GM18867 (cell line): ENCODE results near the gene LMTK2.

Source experiments
- ATAC-seq: cut with Tn5 transposase; IDR thresholded peaks from one replicate; pipeline ENCODE4 v1.9.1; 2021; ENCODE audit warnings: mild to moderate bottlenecking, moderate library complexity; ENCODE audit not compliant: unreplicated experiment

Gene LMTK2

GRCh38 chr7:98106647-98107312, at the start of gene LMTK2:
Gene LMTK2 (plus strand): TSS chr7:98106862. CDS start chr7:98107178, 316 bp downstream.
- ATAC-seq = peak; percentile 100

GRCh38 chr7:98057157-98057556, 49.5 kb upstream of the LMTK2 start:
- ATAC-seq = no peak

- no peak for ATAC-seq
Measured at GRCh38 chr7:98058186-98058585, 48.5 kb upstream of the LMTK2 start.

GRCh38 chr7:98064233-98064632, 42.4 kb upstream of the LMTK2 start:
- ATAC-seq = no peak

GRCh38 chr7:98066208-98066607, 40.5 kb upstream of the LMTK2 start:
- no peak for ATAC-seq

GRCh38 chr7:98066934-98067507, 39.6 kb upstream of the LMTK2 start:
- no peak for ATAC-seq

- no peak for ATAC-seq
Measured at GRCh38 chr7:98073047-98073446, 33.6 kb upstream of the LMTK2 start.

- ATAC-seq = no peak
Measured at GRCh38 chr7:98075801-98076200, 30.9 kb upstream of the LMTK2 start.

- no peak for ATAC-seq
Measured at GRCh38 chr7:98077762-98078161, 28.9 kb upstream of the LMTK2 start.

- ATAC-seq = no peak
Measured at GRCh38 chr7:98078197-98078870, 28.3 kb upstream of the LMTK2 start.

GRCh38 chr7:98079891-98080648, 26.6 kb upstream of the LMTK2 start:
- no peak for ATAC-seq

GRCh38 chr7:98081319-98081718, 25.3 kb upstream of the LMTK2 start:
- ATAC-seq = no peak

GRCh38 chr7:98084631-98085030, 22.0 kb upstream of the LMTK2 start:
- ATAC-seq = no peak

- ATAC-seq = no peak
Measured at GRCh38 chr7:98085674-98086073, 21.0 kb upstream of the LMTK2 start.

GRCh38 chr7:98086281-98086718, 20.4 kb upstream of the LMTK2 start:
- no peak for ATAC-seq

GRCh38 chr7:98088109-98088508, 18.6 kb upstream of the LMTK2 start:
- no peak for ATAC-seq

- ATAC-seq = no peak
Measured at GRCh38 chr7:98090116-98090515, 16.5 kb upstream of the LMTK2 start.

GRCh38 chr7:98091061-98091460, 15.6 kb upstream of the LMTK2 start:
- no peak for ATAC-seq

- ATAC-seq = no peak
Measured at GRCh38 chr7:98091523-98091922, 15.1 kb upstream of the LMTK2 start.

- ATAC-seq = no peak
Measured at GRCh38 chr7:98097042-98097645, 9.5 kb upstream of the LMTK2 start.

GRCh38 chr7:98100088-98100487, 6.6 kb upstream of the LMTK2 start:
- ATAC-seq = no peak
